ENCODE measurements around the gene CDON. TPM values are rescaled to one million over a fixed set of nuclear protein-coding genes. Genes with fewer than 3 reads are reported as not detected.

CDON gene
- total RNA-seq, 1 experiment from 2014 or later, result 17.1 TPM

DNA sequence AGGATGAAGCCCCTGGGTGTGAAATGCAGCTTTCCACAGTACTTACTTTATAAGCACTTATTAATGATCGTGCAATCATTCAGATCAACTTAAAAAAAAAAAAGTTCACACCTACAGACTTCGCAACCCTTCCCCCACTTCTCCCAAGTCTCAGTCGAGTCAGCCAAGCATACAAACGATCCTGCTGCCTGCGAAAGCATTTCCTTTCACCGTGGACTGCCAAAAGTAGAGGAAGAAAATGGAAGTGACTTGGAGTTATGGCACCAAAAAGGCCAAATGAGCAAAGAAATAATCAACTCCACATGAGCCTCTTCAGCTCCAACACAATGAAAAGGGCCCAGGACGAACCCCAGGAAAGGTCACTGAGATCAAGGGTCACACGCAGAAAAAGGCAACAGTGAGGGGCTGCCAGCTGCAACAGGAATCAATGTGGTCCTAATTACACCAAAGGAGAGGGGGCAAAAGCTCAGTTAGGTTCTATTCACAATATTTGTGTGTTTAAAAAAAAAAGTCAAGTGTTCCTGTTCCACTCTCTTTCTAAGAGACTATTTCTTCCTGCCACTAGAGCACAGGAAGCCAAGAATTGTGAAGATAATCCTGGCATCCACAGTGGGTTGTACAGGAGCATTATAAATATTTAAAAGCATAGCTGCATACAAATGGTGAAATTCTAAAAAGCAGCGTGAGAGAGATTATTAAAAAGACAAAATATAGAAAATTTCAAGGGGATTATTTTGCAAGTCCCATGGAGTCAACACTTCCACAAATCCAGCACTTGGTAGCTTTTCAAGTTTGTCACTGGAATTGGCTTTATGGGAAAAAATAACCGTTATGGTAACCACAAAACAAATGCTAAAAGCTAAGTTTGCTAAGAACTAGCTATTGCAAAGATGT lies 28.4 kb downstream of the CDON start:
- Histone ChIP-seq H3K4me3 (ENCODE audit: low read depth in 2 of 2, low read length in 2 of 2) (no peak overlapping the region), H3K36me3 (ENCODE audit: control insufficient read depth, insufficient read depth, low read length) (no peaks in the 10 kb centered on the region), H3K9me3 (ENCODE audit: control insufficient read depth, insufficient read depth, low read depth, low read length) (no peaks in the 10 kb centered on the region), H3K27me3 (ENCODE audit: control insufficient read depth, insufficient read depth, low read length) (peaks cover 6% of the 10 kb centered on the region; the same call in 1 of the 2 replicates), H3K4me1 (ENCODE audit: control insufficient read depth, insufficient read depth, low read length) (no peaks in the 10 kb centered on the region), H3K27ac (ENCODE audit: low read length) (no peak overlapping the region)
- ChIA-PET POLR2A (no interaction called here), CTCF (interaction anchor here (0.7 kb wide), 1 partner anchor 27 kb away, joined by 3 read pairs; no protein-coding TSS in a partner anchor)
- ATAC-seq, result no peak
- intact Hi-C loops (cut with micrococcal nuclease; ENCODE audit: unreplicated experiment) (no loop called here), in situ Hi-C loops (cut with HindIII; ENCODE audit: low pct_unique_long_range_greater_than_20kb, low sequenced_read_pairs) (no loop called here)
- DNase-seq (ENCODE audit: low read depth, low spot score), result no peak
- TF ChIP-seq POLR2AphosphoS5 (IDR thresholded peaks at IDR 0.05; ENCODE audit: low read depth, low read length) (no peak), TCF7L2 (IDR thresholded peaks at IDR 0.05; ENCODE audit: low read depth, low read length) (no peak), SIN3A (IDR thresholded peaks at IDR 0.05; ENCODE audit: borderline replicate concordance, insufficient read depth, low read depth, low read length) (no peak)
- TF ChIP-seq, protein P1, sequence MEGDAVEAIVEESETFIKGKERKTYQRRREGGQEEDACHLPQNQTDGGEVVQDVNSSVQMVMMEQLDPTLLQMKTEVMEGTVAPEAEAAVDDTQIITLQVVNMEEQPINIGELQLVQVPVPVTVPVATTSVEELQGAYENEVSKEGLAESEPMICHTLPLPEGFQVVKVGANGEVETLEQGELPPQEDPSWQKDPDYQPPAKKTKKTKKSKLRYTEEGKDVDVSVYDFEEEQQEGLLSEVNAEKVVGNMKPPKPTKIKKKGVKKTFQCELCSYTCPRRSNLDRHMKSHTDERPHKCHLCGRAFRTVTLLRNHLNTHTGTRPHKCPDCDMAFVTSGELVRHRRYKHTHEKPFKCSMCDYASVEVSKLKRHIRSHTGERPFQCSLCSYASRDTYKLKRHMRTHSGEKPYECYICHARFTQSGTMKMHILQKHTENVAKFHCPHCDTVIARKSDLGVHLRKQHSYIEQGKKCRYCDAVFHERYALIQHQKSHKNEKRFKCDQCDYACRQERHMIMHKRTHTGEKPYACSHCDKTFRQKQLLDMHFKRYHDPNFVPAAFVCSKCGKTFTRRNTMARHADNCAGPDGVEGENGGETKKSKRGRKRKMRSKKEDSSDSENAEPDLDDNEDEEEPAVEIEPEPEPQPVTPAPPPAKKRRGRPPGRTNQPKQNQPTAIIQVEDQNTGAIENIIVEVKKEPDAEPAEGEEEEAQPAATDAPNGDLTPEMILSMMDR (IDR thresholded peaks at IDR 0.05), result no peak
- TF ChIP-seq, protein P2, sequence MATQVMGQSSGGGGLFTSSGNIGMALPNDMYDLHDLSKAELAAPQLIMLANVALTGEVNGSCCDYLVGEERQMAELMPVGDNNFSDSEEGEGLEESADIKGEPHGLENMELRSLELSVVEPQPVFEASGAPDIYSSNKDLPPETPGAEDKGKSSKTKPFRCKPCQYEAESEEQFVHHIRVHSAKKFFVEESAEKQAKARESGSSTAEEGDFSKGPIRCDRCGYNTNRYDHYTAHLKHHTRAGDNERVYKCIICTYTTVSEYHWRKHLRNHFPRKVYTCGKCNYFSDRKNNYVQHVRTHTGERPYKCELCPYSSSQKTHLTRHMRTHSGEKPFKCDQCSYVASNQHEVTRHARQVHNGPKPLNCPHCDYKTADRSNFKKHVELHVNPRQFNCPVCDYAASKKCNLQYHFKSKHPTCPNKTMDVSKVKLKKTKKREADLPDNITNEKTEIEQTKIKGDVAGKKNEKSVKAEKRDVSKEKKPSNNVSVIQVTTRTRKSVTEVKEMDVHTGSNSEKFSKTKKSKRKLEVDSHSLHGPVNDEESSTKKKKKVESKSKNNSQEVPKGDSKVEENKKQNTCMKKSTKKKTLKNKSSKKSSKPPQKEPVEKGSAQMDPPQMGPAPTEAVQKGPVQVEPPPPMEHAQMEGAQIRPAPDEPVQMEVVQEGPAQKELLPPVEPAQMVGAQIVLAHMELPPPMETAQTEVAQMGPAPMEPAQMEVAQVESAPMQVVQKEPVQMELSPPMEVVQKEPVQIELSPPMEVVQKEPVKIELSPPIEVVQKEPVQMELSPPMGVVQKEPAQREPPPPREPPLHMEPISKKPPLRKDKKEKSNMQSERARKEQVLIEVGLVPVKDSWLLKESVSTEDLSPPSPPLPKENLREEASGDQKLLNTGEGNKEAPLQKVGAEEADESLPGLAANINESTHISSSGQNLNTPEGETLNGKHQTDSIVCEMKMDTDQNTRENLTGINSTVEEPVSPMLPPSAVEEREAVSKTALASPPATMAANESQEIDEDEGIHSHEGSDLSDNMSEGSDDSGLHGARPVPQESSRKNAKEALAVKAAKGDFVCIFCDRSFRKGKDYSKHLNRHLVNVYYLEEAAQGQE (IDR thresholded peaks at IDR 0.05; ENCODE audit: insufficient read depth in 1 of 2, low read depth in 2 of 2, low read length in 1 of 2), result no peak
- no TSS peak for BruUV-seq (replicated peaks)

DNA sequence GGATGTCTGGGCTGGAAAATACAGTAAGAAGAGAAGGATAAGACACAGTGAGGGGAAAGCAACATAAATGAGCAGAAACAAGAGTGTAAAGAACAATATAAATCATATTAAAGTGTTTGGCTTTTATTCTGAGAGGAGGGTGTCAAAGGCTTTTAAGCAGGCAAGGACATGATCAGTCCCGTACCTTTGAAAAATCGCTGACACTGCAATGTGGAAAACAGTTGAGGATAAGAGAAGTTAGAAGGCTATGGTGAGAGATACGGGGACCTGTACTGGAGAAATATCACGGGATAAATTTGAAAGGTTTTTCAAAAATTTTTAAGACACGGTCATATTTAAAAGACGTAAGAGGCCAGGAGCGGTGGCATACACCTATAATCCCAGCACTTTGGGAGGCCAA lies 30.3 kb downstream of the CDON start:
- TF ChIP-seq, protein P2 (IDR thresholded peaks at IDR 0.05; ENCODE audit: insufficient read depth in 1 of 2, low read depth in 2 of 2, low read length in 1 of 2), result no peak
- TF ChIP-seq TCF7L2 (IDR thresholded peaks at IDR 0.05; ENCODE audit: low read depth, low read length) (no peak), POLR2AphosphoS5 (IDR thresholded peaks at IDR 0.05; ENCODE audit: low read depth, low read length) (no peak), SIN3A (IDR thresholded peaks at IDR 0.05; ENCODE audit: borderline replicate concordance, insufficient read depth, low read depth, low read length) (no peak)
- TF ChIP-seq, protein P1 (IDR thresholded peaks at IDR 0.05), result no peak
- no peak for ATAC-seq
- no peaks in the 10 kb centered on the region for H3K36me3 ChIP-seq (ENCODE audit: control insufficient read depth, insufficient read depth, low read length)
- H3K4me1 ChIP-seq (ENCODE audit: control insufficient read depth, insufficient read depth, low read length), result no peaks in the 10 kb centered on the region
- CTCF ChIA-PET, result interaction anchor here (0.6 kb wide), 1 partner anchor 46 kb away, joined by 3 read pairs; no protein-coding TSS in a partner anchor
- no peaks in the 10 kb centered on the region for H3K9me3 ChIP-seq (ENCODE audit: control insufficient read depth, insufficient read depth, low read depth, low read length)
- no peak overlapping the region for H3K27ac ChIP-seq (ENCODE audit: low read length)
- no peak for DNase-seq (ENCODE audit: low read depth, low spot score)
- peaks cover 6% of the 10 kb centered on the region; the same call in 1 of the 2 replicates for H3K27me3 ChIP-seq (ENCODE audit: control insufficient read depth, insufficient read depth, low read length)
- no TSS peak for BruUV-seq (replicated peaks)
- POLR2A ChIA-PET, result no interaction called here
- in situ Hi-C loops (cut with HindIII; ENCODE audit: low pct_unique_long_range_greater_than_20kb, low sequenced_read_pairs) (no loop called here), intact Hi-C loops (cut with micrococcal nuclease; ENCODE audit: unreplicated experiment) (no loop called here)
- H3K4me3 ChIP-seq (ENCODE audit: low read depth in 2 of 2, low read length in 2 of 2), result no peak overlapping the region

Measured in Panc1 (cell line).